ENCODE data around the gene AMOTL2.

DNA sequence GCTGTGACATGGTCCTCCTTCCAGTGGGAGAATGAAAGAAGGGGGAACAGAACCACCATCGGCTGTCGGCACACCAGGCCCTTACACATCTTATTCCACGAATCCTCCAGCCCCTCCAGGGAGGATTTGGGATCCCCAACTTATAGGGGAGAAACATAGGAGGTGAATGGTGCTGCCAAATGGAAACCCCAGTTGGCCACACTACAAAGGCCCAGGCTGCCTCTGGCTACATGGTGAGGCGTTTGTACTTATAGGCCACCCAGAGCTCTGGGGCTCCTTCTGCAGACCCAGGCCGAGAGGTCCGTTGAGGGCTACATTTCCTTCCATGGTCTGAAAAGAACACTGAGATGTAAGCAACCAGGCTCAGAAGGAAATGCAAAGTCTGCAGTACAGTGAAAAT is 12.0 kb downstream of the AMOTL2 start:
- no peak for TF ChIP-seq POLR2A (IDR thresholded peaks at IDR 0.05; ENCODE audit: low read depth, low read length)
- TF ChIP-seq TAF1 (IDR thresholded peaks at IDR 0.05; ENCODE audit: borderline replicate concordance, low read depth, low read length) = no peak
